SK-N-SH (cell line): ENCODE data around the gene RASGRF2. TPM values are rescaled to one million over a fixed set of nuclear protein-coding genes. Genes with fewer than 3 reads are reported as not detected.

Experiments
- CTCF ChIA-PET: fragments of 300-600, 350-600 bp; formaldehyde crosslinking; extraction: SDS; loops from one replicate; lab custom pipeline; 2021; lab: Yijun Ruan, JAX
- POLR2A ChIA-PET: fragments of 350-600 bp; sonication (Branson Sonifier 250); formaldehyde crosslinking; extraction: SDS; loops from one replicate; lab custom pipeline; 2020; ENCODE audit warnings: antibody characterized with exemption, inconsistent platforms; lab: Yijun Ruan, JAX
- DNase-seq: peaks from one replicate; pipeline ENCODE4 v3.0.0; 2012
- H2AFZ ChIP-seq: fragments of 200-600 bp; sonication (generic); 2 replicates; pipeline ENCODE4 v1.8.1; 2016; ENCODE audit warnings: antibody characterized with exemption, mild to moderate bottlenecking, low read depth
- H3F3A ChIP-seq: fragments of 200-600 bp; sonication (generic); replicated peaks from 2 replicates; pipeline ENCODE3; 2016; ENCODE audit warnings: antibody characterized with exemption, mild to moderate bottlenecking; ENCODE audit not compliant: insufficient read depth
- H3K27ac ChIP-seq, 2 experiments: fragments of 200-500 bp in 1 of 2; fragments of 200-600 bp in 1 of 2; sonication (Bioruptor generic) in 1 of 2; sonication (generic), shearing (Covaris generic) in 1 of 2; 2 replicates each; pipeline versions ENCODE4 v1.5.1 to v1.6.1; 2014 to 2016; ENCODE audit warnings: low read depth in 2 of 2, inconsistent platforms in 1 of 2, low read length in 1 of 2, mild to moderate bottlenecking in 1 of 2, mixed read lengths in 1 of 2
- H3K27me3 ChIP-seq: fragments of 200-600 bp; sonication (generic), shearing (Covaris generic); 2 replicates; pipeline ENCODE4 v1.6.1; 2016; ENCODE audit warnings: mixed run types; ENCODE audit not compliant: insufficient read depth
- H3K36me3 ChIP-seq, 2 experiments: fragments of 200-500 bp in 1 of 2; fragments of 200-600 bp in 1 of 2; sonication (Bioruptor generic) in 1 of 2; sonication (generic) in 1 of 2; replicated peaks in 1 of 2; 2 replicates each; pipeline versions ENCODE3 to v1.5.1; 2014 to 2016; ENCODE audit warnings: low read length in 1 of 2, mild to moderate bottlenecking in 1 of 2; ENCODE audit not compliant: insufficient read depth in 2 of 2, control insufficient read depth in 1 of 2
- H3K4me1 ChIP-seq, 2 experiments: fragments of 200-500 bp in 1 of 2; fragments of 200-600 bp in 1 of 2; sonication (Bioruptor generic) in 1 of 2; sonication (generic), shearing (Covaris generic) in 1 of 2; 2 replicates each; pipeline versions ENCODE4 v1.5.1 to v1.6.1; 2014 to 2016; ENCODE audit warnings: low read depth in 1 of 2, low read length in 1 of 2, mixed run types in 1 of 2; ENCODE audit not compliant: insufficient read depth in 2 of 2, control insufficient read depth in 1 of 2
- H3K4me2 ChIP-seq: fragments of 200-600 bp; sonication (generic), shearing (Covaris generic); 2 replicates; pipeline ENCODE4 v1.6.1; 2017; ENCODE audit warnings: mixed run types
- H3K4me3 ChIP-seq, 2 experiments: fragments of 200-500 bp in 1 of 2; fragments of 200-600 bp in 1 of 2; sonication (Bioruptor generic) in 1 of 2; sonication (generic), shearing (Covaris generic) in 1 of 2; 2 replicates each; pipeline versions ENCODE4 v1.5.1 to v1.8.1; 2014 to 2016; ENCODE audit warnings: low read depth in 2 of 2, inconsistent platforms in 1 of 2, low read length in 1 of 2, mild to moderate bottlenecking in 1 of 2, mixed read lengths in 1 of 2, moderate library complexity in 1 of 2
- H3K79me2 ChIP-seq: fragments of 200-600 bp; sonication (generic); 2 replicates; pipeline ENCODE4 v1.8.1; 2017; ENCODE audit warnings: mild to moderate bottlenecking; ENCODE audit not compliant: insufficient read depth
- H3K9ac ChIP-seq: fragments of 200-600 bp; sonication (generic); 2 replicates; pipeline ENCODE4 v1.6.1; 2017; ENCODE audit warnings: mixed run types
- H3K9me2 ChIP-seq: fragments of 200-600 bp; sonication (generic); 2 replicates; pipeline ENCODE4 v1.6.1; 2017; ENCODE audit warnings: mixed run types
- H3K9me3 ChIP-seq: fragments of 200-600 bp; sonication (generic); 2 replicates; pipeline ENCODE4 v1.6.1; 2017; ENCODE audit warnings: mixed run types, mild to moderate bottlenecking, moderate library complexity
- H4K20me1 ChIP-seq: fragments of 200-600 bp; sonication (generic); 2 replicates; pipeline ENCODE4 v1.6.1; 2017; ENCODE audit warnings: mild to moderate bottlenecking, mixed run types; ENCODE audit not compliant: insufficient read depth
- CHD2 ChIP-seq: fragments of 150-350 bp; IDR thresholded peaks from 2 replicates; pipeline ENCODE4 v1.6.1; 2018; ENCODE audit warnings: low read length; ENCODE audit not compliant: partially characterized antibody
- FOXJ3 ChIP-seq: sonication (generic); formaldehyde crosslinking; IDR thresholded peaks from 2 replicates; pipeline ENCODE4 v1.5.1; 2020; ENCODE audit warnings: mild to moderate bottlenecking, missing genetic modification reagents
- FOXM1 ChIP-seq: IDR thresholded peaks from 2 replicates; pipeline ENCODE4 v1.4.0; 2012; ENCODE audit warnings: low read depth, mild to moderate bottlenecking
- MEF2A ChIP-seq: IDR thresholded peaks from 2 replicates; pipeline ENCODE4 v1.4.0; 2012; ENCODE audit warnings: low read depth, borderline replicate concordance
- PBX3 ChIP-seq: IDR thresholded peaks from 2 replicates; pipeline ENCODE4; 2012
- POLR2AphosphoS5 ChIP-seq: IDR thresholded peaks from 2 replicates; pipeline ENCODE4 v1.6.1; 2012; ENCODE audit warnings: low read depth, low read length
- RCOR1 ChIP-seq: fragments of 150-350 bp; IDR thresholded peaks from 2 replicates; pipeline ENCODE4 v1.6.1; 2017; ENCODE audit warnings: antibody characterized with exemption, low read length
- SMC3 ChIP-seq: IDR thresholded peaks from 2 replicates; pipeline ENCODE4 v1.6.1; 2012; ENCODE audit warnings: low read depth, low read length, improper control_type of control experiment
- TAF1 ChIP-seq: IDR thresholded peaks from 2 replicates; pipeline ENCODE4 v1.6.1; 2012; ENCODE audit warnings: low read depth, mild to moderate bottlenecking, low read length, moderate library complexity, borderline replicate concordance
- TEAD4 ChIP-seq: IDR thresholded peaks from 2 replicates; pipeline ENCODE4 v1.4.0; 2012; ENCODE audit warnings: mild to moderate bottlenecking, borderline replicate concordance; ENCODE audit not compliant: insufficient read depth
- YY1 ChIP-seq: IDR thresholded peaks from 2 replicates; pipeline ENCODE4 v1.4.0; 2012; ENCODE audit warnings: low read depth, mild to moderate bottlenecking
- WGBS: methylation state at CpG from one replicate; pipeline ENCODE4 v1.1.6; 2017; ENCODE audit warnings: low lambda C conversion rate; 5-methylcytosine and 5-hydroxymethylcytosine counted together
- polyA plus RNA-seq, 3 experiments: library from polyadenylated mRNA; depleted of rRNA; stranded (reverse); fragments of >200 nt; gene quantifications; 2 replicates each; pipeline ENCODE4 v1.2.3, GENCODE V29; 2012
- TF ChIP-seq, protein P1 (sequence below): fragments of 200-600 bp; sonication (generic); IDR thresholded peaks from 2 replicates; pipeline ENCODE4 v1.6.1; 2017; ENCODE audit warnings: antibody characterized with exemption, mild to moderate bottlenecking, moderate library complexity
- TF ChIP-seq, protein P2 (sequence below): IDR thresholded peaks from 2 replicates; pipeline ENCODE4 v1.6.1; 2012; ENCODE audit warnings: mild to moderate bottlenecking, low read depth, low read length, moderate library complexity
- TF ChIP-seq, protein P3 (sequence below): fragments of 150-350 bp; IDR thresholded peaks from 2 replicates; pipeline ENCODE4 v1.6.1; 2017; ENCODE audit warnings: antibody characterized with exemption, low read length, low read depth, borderline replicate concordance

RASGRF2 gene
- polyA plus RNA-seq, 1 of the 3 experiments (the other 2 are of a cell fraction), result under 0.01 TPM

GRCh38 chr5:80933036-80933435 is 27.1 kb upstream of the RASGRF2 start:
- 67% methylated on average over 2 of the region's 2 CpGs for WGBS
- Histone ChIP-seq H3F3A (no peaks in the 10 kb centered on the region), H3K4me1 (no peaks in the 10 kb centered on the region; a peak in 1 of 4 replicates), H2AFZ (no peak overlapping the region), H3K79me2 (no peaks in the 10 kb centered on the region), H4K20me1 (no peaks in the 10 kb centered on the region), H3K9me2 (no peaks in the 10 kb centered on the region), H3K9me3 (no peaks in the 10 kb centered on the region)
- POLR2A ChIA-PET, result no interaction called here
- no peak for DNase-seq
- TF ChIP-seq, protein P1, sequence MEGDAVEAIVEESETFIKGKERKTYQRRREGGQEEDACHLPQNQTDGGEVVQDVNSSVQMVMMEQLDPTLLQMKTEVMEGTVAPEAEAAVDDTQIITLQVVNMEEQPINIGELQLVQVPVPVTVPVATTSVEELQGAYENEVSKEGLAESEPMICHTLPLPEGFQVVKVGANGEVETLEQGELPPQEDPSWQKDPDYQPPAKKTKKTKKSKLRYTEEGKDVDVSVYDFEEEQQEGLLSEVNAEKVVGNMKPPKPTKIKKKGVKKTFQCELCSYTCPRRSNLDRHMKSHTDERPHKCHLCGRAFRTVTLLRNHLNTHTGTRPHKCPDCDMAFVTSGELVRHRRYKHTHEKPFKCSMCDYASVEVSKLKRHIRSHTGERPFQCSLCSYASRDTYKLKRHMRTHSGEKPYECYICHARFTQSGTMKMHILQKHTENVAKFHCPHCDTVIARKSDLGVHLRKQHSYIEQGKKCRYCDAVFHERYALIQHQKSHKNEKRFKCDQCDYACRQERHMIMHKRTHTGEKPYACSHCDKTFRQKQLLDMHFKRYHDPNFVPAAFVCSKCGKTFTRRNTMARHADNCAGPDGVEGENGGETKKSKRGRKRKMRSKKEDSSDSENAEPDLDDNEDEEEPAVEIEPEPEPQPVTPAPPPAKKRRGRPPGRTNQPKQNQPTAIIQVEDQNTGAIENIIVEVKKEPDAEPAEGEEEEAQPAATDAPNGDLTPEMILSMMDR, result no peak
- TF ChIP-seq TAF1 (no peak), FOXM1 (no peak), CHD2 (no peak), POLR2AphosphoS5 (no peak)
- TF ChIP-seq, protein P2, sequence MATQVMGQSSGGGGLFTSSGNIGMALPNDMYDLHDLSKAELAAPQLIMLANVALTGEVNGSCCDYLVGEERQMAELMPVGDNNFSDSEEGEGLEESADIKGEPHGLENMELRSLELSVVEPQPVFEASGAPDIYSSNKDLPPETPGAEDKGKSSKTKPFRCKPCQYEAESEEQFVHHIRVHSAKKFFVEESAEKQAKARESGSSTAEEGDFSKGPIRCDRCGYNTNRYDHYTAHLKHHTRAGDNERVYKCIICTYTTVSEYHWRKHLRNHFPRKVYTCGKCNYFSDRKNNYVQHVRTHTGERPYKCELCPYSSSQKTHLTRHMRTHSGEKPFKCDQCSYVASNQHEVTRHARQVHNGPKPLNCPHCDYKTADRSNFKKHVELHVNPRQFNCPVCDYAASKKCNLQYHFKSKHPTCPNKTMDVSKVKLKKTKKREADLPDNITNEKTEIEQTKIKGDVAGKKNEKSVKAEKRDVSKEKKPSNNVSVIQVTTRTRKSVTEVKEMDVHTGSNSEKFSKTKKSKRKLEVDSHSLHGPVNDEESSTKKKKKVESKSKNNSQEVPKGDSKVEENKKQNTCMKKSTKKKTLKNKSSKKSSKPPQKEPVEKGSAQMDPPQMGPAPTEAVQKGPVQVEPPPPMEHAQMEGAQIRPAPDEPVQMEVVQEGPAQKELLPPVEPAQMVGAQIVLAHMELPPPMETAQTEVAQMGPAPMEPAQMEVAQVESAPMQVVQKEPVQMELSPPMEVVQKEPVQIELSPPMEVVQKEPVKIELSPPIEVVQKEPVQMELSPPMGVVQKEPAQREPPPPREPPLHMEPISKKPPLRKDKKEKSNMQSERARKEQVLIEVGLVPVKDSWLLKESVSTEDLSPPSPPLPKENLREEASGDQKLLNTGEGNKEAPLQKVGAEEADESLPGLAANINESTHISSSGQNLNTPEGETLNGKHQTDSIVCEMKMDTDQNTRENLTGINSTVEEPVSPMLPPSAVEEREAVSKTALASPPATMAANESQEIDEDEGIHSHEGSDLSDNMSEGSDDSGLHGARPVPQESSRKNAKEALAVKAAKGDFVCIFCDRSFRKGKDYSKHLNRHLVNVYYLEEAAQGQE, result no peak
- TF ChIP-seq, all 33 proteins: peak for 0
- Histone ChIP-seq H3K9ac (no peak overlapping the region), H3K27me3 (no peaks in the 10 kb centered on the region), H3K4me2 (no peak overlapping the region), H3K27ac (no peak overlapping the region), H3K4me3 (no peak overlapping the region), H3K36me3 (no peaks in the 10 kb centered on the region)
- CTCF ChIA-PET, result interaction anchor here (0.9 kb wide), 1 partner anchor 14 kb away, joined by 3 read pairs; no protein-coding TSS in a partner anchor

DNA sequence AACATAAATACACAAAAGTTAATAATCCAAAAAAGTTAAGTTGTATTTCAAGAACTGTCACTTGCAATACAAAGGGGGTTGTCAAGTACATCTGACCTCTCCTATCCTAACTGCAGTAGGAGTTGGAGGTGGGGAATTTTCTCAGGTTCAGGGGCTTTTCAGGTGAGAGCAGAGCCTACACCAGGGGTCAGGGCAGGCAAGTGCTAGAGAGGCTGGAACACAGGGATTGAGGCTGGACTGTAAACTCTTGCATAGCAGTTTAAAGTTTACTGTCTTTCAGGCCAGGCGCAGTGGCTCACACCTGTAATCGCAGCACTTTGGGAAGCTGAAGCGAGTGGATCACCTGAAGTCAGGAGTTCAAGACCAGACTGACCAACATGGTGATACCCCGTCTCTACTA is 25.4 kb upstream of the RASGRF2 start:
- H3K79me2 ChIP-seq, result no peaks in the 10 kb centered on the region
- 92% methylated on average over 4 of the region's 4 CpGs for WGBS
- no peak overlapping the region for H2AFZ ChIP-seq
- no peaks in the 10 kb centered on the region for H3K27me3 ChIP-seq
- TF ChIP-seq TEAD4 (no peak), SMC3 (no peak), YY1 (no peak), RCOR1 (no peak), FOXJ3 (CRISPR knock-in tag) (no peak), PBX3 (no peak), MEF2A (no peak)
- TF ChIP-seq, protein P3, sequence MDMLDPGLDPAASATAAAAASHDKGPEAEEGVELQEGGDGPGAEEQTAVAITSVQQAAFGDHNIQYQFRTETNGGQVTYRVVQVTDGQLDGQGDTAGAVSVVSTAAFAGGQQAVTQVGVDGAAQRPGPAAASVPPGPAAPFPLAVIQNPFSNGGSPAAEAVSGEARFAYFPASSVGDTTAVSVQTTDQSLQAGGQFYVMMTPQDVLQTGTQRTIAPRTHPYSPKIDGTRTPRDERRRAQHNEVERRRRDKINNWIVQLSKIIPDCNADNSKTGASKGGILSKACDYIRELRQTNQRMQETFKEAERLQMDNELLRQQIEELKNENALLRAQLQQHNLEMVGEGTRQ, result no peak
- TF ChIP-seq, protein P2, result no peak
- no peaks in the 10 kb centered on the region for H3K9me3 ChIP-seq
- no peak overlapping the region for H3K27ac ChIP-seq
- H3K4me3 ChIP-seq, result no peak overlapping the region
- no peak overlapping the region for H3K4me2 ChIP-seq
- no peaks in the 10 kb centered on the region for H4K20me1 ChIP-seq
- CTCF ChIA-PET, result interaction anchor here (1.1 kb wide), 1 partner anchor 25 kb away, joined by 3 read pairs; the partner anchor contains the start of gene RASGRF2
- no peak for DNase-seq
- H3K36me3 ChIP-seq, result no peaks in the 10 kb centered on the region
- POLR2A ChIA-PET, result no interaction called here
- H3K9me2 ChIP-seq, result no peaks in the 10 kb centered on the region
- no peak overlapping the region for H3K9ac ChIP-seq
- H3F3A ChIP-seq, result no peaks in the 10 kb centered on the region
- no peaks in the 10 kb centered on the region; a peak in 1 of 4 replicates for H3K4me1 ChIP-seq
